Small intestine (tissue), 7 donors: ENCODE results near the gene SNAP25. TPM values are rescaled to one million over a fixed set of nuclear protein-coding genes. Genes with fewer than 3 reads are reported as not detected.
A peak's percentile ranks its signal among the peaks of the same experiment; 100 is the strongest.

Experiments used
- DNase-seq, 2 donors: peaks; one replicate each; pipeline versions ENCODE4 v3.0.0 to v3.0.0-alpha.2; 2013
- FAIRE-seq: peaks from 2 replicates; lab custom pipeline; 2012; peaks lifted over from hg19 to GRCh38; lab: Jason Lieb, UNC
- H3K27ac ChIP-seq, 3 donors: one replicate each; pipeline ENCODE4 v1.5.1; 2013; ENCODE audit warnings: low read length in 2 of 3, mild to moderate bottlenecking in 2 of 3, control low read depth in 1 of 3, inconsistent platforms in 1 of 3, low read depth in 1 of 3, moderate library complexity in 1 of 3
- H3K27me3 ChIP-seq, 3 donors: one replicate each; pipeline ENCODE4 v1.6.1; 2013; ENCODE audit warnings: low read length in 3 of 3, inconsistent platforms in 1 of 3; ENCODE audit not compliant: control insufficient read depth in 3 of 3, insufficient read depth in 3 of 3
- H3K36me3 ChIP-seq, 3 donors: one replicate each; pipeline ENCODE4 v1.6.1; 2013; ENCODE audit warnings: low read length in 3 of 3, inconsistent platforms in 1 of 3, low read depth in 1 of 3, mild to moderate bottlenecking in 1 of 3, moderate library complexity in 1 of 3; ENCODE audit not compliant: control insufficient read depth in 3 of 3, insufficient read depth in 2 of 3
- H3K4me1 ChIP-seq, 3 donors: one replicate each; pipeline ENCODE4 v1.6.1; 2013; ENCODE audit warnings: low read length in 2 of 3, inconsistent platforms in 1 of 3, low read depth in 1 of 3, mild to moderate bottlenecking in 1 of 3, moderate library complexity in 1 of 3; ENCODE audit not compliant: control insufficient read depth in 3 of 3, insufficient read depth in 2 of 3
- H3K4me3 ChIP-seq, 3 donors: one replicate each; pipeline ENCODE4 v1.5.1; 2013; ENCODE audit warnings: low read length in 3 of 3, control low read depth in 1 of 3, inconsistent platforms in 1 of 3, low read depth in 1 of 3, mild to moderate bottlenecking in 1 of 3, moderate library complexity in 1 of 3
- H3K9me3 ChIP-seq, 2 donors: one replicate each; pipeline ENCODE4 v1.6.1; 2013; ENCODE audit warnings: low read depth in 1 of 2, low read length in 1 of 2; ENCODE audit not compliant: control insufficient read depth in 2 of 2, insufficient read depth in 1 of 2
- WGBS, 3 donors: extraction: QIAGEN DNeasy Blood & Tissue Kit; methylation state at CpG; one replicate each; pipeline ENCODE4 v1.1.7; 2013; 5-methylcytosine and 5-hydroxymethylcytosine counted together
- polyA plus RNA-seq, 4 donors: library from polyadenylated mRNA; stranded (reverse) in 3 of 4; unstranded in 1 of 4; fragments of 200-250 nt in 3 of 4; fragments of 120-200 nt in 1 of 4; gene quantifications; one replicate each; pipeline versions ENCODE4 v1.2.1 to v1.2.3, GENCODE V29; 2013
- donor health status: healthy with polysubstance abuse.
- donor health status: control.
- donor health status: control.
- donor health status: Bipolar disorder and iron deficiency.
- donor health status: healthy.

SNAP25 gene
- polyA plus RNA-seq, 4 donors, result 2.0 to 10.7 (median 2.8) TPM

DNA sequence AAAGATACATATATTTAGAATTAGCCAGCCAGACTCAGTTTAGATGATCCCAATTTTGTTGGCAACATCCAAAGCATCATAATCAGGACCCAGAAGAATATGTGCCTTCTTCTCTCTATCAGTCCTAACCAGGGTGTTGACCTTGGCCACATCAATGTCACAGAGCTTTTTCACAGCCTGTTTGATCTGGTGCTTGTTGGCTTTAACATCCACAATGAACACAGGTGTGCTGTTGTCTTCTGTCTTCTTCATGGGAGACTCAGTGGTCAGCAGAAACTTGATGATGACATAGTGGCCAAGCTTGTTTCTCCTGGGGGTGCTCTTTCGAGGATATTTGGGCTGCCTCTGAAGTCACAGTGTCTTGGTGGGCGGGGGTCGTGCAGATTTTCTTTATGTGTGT is 130.5 kb downstream of the SNAP25 start:
- Histone ChIP-seq H3K27ac (no peak overlapping the region), H3K36me3 (no peaks in the 10 kb centered on the region), H3K9me3 (no peaks in the 10 kb centered on the region), H3K27me3 (no peaks in the 10 kb centered on the region), H3K4me3 (no peak overlapping the region), H3K4me1 (peaks cover 0 to 3% (median 0%) of the 10 kb centered on the region in 3 donors)
- 65 to 81% (median 68%) methylated on average over 3 of the region's 3 CpGs for WGBS, 3 donors
- FAIRE-seq (no peak), DNase-seq (no peak)

DNA sequence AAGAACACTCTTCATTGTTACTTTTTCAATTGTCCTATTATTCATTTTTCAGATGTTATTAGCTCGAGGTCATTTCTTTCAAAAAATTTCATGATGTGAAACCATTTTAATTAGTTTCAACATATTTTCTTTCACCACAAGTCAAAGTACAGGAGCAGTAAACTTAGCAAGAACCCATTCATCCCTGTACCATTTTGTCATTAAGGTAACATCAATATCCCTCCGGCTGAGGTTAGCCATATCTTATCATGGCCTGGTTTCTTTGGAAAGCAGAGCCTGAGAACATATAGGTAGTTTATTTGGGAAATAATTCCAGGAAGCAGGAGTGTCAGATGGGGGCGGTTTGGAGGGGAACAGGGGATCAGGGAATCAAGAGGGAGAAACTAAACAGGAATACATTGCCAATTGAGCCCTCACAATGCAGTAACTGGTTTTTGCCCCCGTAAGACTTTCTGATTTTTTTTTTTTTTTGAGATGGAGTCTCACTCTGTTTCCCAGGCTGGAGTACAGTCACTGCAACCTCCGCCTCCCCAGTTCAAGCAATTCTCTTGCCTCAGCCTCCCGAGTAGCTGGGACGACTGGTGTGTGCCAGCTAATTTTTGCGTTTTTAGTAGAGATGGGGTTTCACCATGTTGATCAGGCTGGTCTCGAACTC is 131.7 kb downstream of the SNAP25 start:
- no peaks in the 10 kb centered on the region for H3K36me3 ChIP-seq
- H3K9me3 ChIP-seq, result no peaks in the 10 kb centered on the region
- no peak overlapping the region for H3K4me3 ChIP-seq
- no peaks in the 10 kb centered on the region for H3K27me3 ChIP-seq
- FAIRE-seq, result no peak
- peaks cover 0 to 3% (median 0%) of the 10 kb centered on the region in 3 donors for H3K4me1 ChIP-seq
- H3K27ac ChIP-seq, result no peak overlapping the region
- DNase-seq, result no peak
- WGBS, 3 donors, result 79 to 88% (median 88%) methylated on average over 9 of the region's 9 CpGs

DNA sequence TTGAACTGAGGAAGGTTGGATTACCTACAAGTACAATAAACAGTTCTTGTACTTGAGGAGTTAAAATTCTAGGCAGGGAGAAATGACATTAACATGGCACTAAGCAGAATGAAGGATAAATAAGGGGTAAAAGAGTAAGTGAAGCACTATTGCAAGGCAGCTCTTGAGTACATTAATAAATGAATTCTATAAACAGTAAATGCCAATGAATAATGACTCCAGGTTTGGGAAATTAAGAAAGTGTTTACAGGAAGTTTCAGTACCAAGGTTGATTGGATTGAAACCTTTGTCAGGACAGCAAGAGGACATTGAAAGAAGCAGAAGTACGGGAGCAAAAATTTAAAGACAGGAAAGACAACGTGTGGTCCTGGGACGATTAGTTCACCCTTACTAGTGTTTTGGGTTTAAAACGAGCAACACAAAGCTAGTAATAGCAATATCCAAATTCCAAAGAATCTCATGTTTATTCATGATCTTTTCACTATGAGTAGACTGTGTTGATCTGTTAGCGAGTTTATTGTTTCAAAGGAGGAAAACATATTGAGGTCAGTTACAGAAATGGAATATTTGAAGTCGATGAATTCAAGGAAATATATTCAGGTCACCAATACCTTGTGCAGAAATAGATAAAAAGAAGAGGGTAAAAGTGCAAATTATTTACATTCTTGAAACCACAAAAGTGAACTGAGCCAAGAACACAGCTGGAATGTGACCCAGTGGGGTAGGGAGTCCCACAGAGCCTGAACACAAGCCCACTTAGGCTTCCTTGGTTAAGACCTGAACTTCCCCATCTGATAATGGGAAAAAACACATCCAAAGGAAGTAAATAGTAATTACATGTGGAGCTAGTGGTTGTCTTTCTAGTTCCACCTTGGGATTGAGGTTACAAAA is 134.5 kb downstream of the SNAP25 start:
- WGBS, 3 donors, result 43 to 66% (median 47%) methylated on average over 6 of the region's 6 CpGs
- Histone ChIP-seq H3K4me1 (peaks cover 0 to 3% (median 0%) of the 10 kb centered on the region in 3 donors), H3K4me3 (no peak overlapping the region), H3K36me3 (no peaks in the 10 kb centered on the region), H3K9me3 (peaks cover 0 to 5% of the 10 kb centered on the region in 2 donors), H3K27me3 (no peaks in the 10 kb centered on the region), H3K27ac (no peak overlapping the region)
- DNase-seq (peak in 1 of 2 donors; percentile 9), FAIRE-seq (no peak)

DNA sequence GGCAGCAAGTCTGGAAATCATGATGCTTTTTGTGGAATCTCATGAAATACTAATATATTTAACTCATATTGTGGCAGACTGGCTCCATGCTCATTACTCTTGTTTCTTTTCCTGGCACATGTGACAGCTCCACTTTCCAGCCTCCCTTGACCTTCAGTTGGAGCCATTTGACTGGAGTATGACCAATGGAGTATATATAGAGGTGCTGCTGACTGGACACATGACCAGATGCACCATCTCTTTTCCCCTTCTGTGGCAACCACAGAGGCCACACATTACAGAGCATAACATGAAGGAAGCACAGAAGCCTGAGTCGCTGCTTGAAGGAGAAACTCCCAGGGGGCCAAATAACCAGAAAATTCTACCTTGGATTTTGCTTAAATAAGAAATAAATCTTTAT is 138.0 kb downstream of the SNAP25 start:
- Histone ChIP-seq H3K27ac (no peak overlapping the region), H3K9me3 (peaks cover 0 to 5% of the 10 kb centered on the region in 2 donors), H3K27me3 (no peaks in the 10 kb centered on the region), H3K4me3 (no peak overlapping the region), H3K4me1 (no peaks in the 10 kb centered on the region), H3K36me3 (no peaks in the 10 kb centered on the region)
- FAIRE-seq (no peak), DNase-seq (no peak)
- 83 to 95% (median 85%) methylated on average over 1 of the region's 1 CpG for WGBS, 3 donors

Other genes starting within 250 kb of the SNAP25 start
- gene ANKEF1, start 183.8 kb upstream of the SNAP25 start, polyA plus RNA-seq, result 1 to 10 TPM; 2.2 to 6.5 (median 3.0) TPM
- 10 to 100 TPM; 22.7 to 29.1 (median 24.6) TPM for gene MKKS, start 215.4 kb downstream of the SNAP25 start, polyA plus RNA-seq
- gene SLX4IP, start 216.5 kb downstream of the SNAP25 start, polyA plus RNA-seq, result 1 to 10 TPM; 1.6 to 7.1 (median 2.5) TPM